ENCODE data around the gene ARF4. TPM values are rescaled to one million over a fixed set of nuclear protein-coding genes. Genes with fewer than 3 reads are reported as not detected.

Gene ARF4
- total and polyA plus RNA-seq, 2 experiments from 2014 or later: 144 to 249 TPM

DNA sequence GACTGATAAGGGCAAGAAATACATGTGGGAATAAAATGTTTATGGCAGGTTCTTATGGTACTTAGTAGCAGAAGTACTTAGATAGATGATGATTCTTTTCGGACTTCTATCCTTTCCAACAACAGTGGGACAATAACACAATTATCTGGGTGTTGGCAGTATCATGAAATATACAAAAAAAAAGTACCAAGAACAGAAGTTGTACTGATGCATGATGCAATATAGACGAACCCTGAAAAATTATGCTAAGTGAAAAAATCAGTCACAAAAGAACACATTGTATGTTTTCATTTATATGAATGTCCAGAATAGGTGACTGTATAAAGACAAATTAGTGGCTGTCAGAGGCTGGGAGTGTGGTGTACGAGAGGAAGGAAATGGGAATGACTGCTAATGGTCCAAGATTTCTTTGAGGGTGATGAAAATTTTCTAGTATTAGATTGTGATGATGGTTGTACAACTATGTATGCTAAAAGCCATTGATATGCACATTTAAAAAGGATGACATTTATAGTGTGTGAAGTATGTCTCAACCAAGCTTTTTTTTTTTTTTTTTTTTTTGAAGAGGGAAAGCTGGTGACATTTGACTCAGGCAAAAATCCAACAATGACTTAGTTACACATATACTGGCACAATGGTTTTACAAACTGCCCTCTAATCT, 21.0 kb downstream of the ARF4 start:
- no peaks in the 10 kb centered on the region for H3K27me3 Mint-ChIP-seq (ENCODE audit: insufficient read depth, low read depth, poor library complexity)
- no peaks in the 10 kb centered on the region for H3K4me1 ChIP-seq (ENCODE audit: insufficient read depth)
- no peaks in the 10 kb centered on the region for H3K9me3 Mint-ChIP-seq
- no peak overlapping the region for H3K27ac ChIP-seq (ENCODE audit: low read depth)
- DNase-seq (ENCODE audit: low spot score): no peak
- no peak overlapping the region for H3K4me3 ChIP-seq
- no peak overlapping the region for H3K4me2 ChIP-seq
- peaks cover 88% of the 10 kb centered on the region for H3K36me3 Mint-ChIP-seq (ENCODE audit: low read depth)
- H3K4me1 Mint-ChIP-seq: no peaks in the 10 kb centered on the region
- H3K27me3 ChIP-seq (ENCODE audit: insufficient read depth): no peaks in the 10 kb centered on the region
- H3K9me2 ChIP-seq (ENCODE audit: insufficient read depth): no peaks in the 10 kb centered on the region
- no peak overlapping the region; the same call in 1 of the 2 replicates for H3K27ac Mint-ChIP-seq
- ATAC-seq: no peak
- H2AFZ ChIP-seq: no peak overlapping the region
- H3K4me3 Mint-ChIP-seq: no peak overlapping the region
- peaks cover 53% of the 10 kb centered on the region for H3K79me2 ChIP-seq (replicated peaks; ENCODE audit: insufficient read depth)
- no peaks in the 10 kb centered on the region; the same call in 1 of the 2 replicates for H3F3A ChIP-seq (replicated peaks; ENCODE audit: low read depth)
- TF ChIP-seq ZNF331 (CRISPR knock-in tag; IDR thresholded peaks at IDR 0.05; ENCODE audit: low read depth) (no peak), POLR2AphosphoS5 (IDR thresholded peaks at IDR 0.05; ENCODE audit: low read depth) (no peak), EZH2 (IDR thresholded peaks at IDR 0.05; ENCODE audit: low read depth, unreplicated experiment) (no peak), ZNF114 (CRISPR knock-in tag; IDR thresholded peaks at IDR 0.05) (no peak), NANOG (IDR thresholded peaks at IDR 0.05; ENCODE audit: borderline replicate concordance) (no peak), STAT1 (IDR thresholded peaks at IDR 0.05; ENCODE audit: unreplicated experiment) (no peak), EZH2phosphoT487 (IDR thresholded peaks at IDR 0.05; ENCODE audit: unreplicated experiment) (no peak), JUNB (IDR thresholded peaks at IDR 0.05; ENCODE audit: unreplicated experiment) (no peak), CREB1 (CRISPR knock-in tag; IDR thresholded peaks at IDR 0.05; ENCODE audit: low read depth) (no peak)
- TF ChIP-seq, protein P1, sequence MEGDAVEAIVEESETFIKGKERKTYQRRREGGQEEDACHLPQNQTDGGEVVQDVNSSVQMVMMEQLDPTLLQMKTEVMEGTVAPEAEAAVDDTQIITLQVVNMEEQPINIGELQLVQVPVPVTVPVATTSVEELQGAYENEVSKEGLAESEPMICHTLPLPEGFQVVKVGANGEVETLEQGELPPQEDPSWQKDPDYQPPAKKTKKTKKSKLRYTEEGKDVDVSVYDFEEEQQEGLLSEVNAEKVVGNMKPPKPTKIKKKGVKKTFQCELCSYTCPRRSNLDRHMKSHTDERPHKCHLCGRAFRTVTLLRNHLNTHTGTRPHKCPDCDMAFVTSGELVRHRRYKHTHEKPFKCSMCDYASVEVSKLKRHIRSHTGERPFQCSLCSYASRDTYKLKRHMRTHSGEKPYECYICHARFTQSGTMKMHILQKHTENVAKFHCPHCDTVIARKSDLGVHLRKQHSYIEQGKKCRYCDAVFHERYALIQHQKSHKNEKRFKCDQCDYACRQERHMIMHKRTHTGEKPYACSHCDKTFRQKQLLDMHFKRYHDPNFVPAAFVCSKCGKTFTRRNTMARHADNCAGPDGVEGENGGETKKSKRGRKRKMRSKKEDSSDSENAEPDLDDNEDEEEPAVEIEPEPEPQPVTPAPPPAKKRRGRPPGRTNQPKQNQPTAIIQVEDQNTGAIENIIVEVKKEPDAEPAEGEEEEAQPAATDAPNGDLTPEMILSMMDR (conservative IDR thresholded peaks at IDR 0.05; ENCODE audit: low read depth in 2 of 2): no peak
- TF ChIP-seq, protein P2, sequence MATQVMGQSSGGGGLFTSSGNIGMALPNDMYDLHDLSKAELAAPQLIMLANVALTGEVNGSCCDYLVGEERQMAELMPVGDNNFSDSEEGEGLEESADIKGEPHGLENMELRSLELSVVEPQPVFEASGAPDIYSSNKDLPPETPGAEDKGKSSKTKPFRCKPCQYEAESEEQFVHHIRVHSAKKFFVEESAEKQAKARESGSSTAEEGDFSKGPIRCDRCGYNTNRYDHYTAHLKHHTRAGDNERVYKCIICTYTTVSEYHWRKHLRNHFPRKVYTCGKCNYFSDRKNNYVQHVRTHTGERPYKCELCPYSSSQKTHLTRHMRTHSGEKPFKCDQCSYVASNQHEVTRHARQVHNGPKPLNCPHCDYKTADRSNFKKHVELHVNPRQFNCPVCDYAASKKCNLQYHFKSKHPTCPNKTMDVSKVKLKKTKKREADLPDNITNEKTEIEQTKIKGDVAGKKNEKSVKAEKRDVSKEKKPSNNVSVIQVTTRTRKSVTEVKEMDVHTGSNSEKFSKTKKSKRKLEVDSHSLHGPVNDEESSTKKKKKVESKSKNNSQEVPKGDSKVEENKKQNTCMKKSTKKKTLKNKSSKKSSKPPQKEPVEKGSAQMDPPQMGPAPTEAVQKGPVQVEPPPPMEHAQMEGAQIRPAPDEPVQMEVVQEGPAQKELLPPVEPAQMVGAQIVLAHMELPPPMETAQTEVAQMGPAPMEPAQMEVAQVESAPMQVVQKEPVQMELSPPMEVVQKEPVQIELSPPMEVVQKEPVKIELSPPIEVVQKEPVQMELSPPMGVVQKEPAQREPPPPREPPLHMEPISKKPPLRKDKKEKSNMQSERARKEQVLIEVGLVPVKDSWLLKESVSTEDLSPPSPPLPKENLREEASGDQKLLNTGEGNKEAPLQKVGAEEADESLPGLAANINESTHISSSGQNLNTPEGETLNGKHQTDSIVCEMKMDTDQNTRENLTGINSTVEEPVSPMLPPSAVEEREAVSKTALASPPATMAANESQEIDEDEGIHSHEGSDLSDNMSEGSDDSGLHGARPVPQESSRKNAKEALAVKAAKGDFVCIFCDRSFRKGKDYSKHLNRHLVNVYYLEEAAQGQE (IDR thresholded peaks at IDR 0.05; ENCODE audit: unreplicated experiment): no peak
- TF ChIP-seq, protein P3, sequence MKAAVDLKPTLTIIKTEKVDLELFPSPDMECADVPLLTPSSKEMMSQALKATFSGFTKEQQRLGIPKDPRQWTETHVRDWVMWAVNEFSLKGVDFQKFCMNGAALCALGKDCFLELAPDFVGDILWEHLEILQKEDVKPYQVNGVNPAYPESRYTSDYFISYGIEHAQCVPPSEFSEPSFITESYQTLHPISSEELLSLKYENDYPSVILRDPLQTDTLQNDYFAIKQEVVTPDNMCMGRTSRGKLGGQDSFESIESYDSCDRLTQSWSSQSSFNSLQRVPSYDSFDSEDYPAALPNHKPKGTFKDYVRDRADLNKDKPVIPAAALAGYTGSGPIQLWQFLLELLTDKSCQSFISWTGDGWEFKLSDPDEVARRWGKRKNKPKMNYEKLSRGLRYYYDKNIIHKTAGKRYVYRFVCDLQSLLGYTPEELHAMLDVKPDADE (IDR thresholded peaks at IDR 0.05): no peak
- TF ChIP-seq, protein P4, sequence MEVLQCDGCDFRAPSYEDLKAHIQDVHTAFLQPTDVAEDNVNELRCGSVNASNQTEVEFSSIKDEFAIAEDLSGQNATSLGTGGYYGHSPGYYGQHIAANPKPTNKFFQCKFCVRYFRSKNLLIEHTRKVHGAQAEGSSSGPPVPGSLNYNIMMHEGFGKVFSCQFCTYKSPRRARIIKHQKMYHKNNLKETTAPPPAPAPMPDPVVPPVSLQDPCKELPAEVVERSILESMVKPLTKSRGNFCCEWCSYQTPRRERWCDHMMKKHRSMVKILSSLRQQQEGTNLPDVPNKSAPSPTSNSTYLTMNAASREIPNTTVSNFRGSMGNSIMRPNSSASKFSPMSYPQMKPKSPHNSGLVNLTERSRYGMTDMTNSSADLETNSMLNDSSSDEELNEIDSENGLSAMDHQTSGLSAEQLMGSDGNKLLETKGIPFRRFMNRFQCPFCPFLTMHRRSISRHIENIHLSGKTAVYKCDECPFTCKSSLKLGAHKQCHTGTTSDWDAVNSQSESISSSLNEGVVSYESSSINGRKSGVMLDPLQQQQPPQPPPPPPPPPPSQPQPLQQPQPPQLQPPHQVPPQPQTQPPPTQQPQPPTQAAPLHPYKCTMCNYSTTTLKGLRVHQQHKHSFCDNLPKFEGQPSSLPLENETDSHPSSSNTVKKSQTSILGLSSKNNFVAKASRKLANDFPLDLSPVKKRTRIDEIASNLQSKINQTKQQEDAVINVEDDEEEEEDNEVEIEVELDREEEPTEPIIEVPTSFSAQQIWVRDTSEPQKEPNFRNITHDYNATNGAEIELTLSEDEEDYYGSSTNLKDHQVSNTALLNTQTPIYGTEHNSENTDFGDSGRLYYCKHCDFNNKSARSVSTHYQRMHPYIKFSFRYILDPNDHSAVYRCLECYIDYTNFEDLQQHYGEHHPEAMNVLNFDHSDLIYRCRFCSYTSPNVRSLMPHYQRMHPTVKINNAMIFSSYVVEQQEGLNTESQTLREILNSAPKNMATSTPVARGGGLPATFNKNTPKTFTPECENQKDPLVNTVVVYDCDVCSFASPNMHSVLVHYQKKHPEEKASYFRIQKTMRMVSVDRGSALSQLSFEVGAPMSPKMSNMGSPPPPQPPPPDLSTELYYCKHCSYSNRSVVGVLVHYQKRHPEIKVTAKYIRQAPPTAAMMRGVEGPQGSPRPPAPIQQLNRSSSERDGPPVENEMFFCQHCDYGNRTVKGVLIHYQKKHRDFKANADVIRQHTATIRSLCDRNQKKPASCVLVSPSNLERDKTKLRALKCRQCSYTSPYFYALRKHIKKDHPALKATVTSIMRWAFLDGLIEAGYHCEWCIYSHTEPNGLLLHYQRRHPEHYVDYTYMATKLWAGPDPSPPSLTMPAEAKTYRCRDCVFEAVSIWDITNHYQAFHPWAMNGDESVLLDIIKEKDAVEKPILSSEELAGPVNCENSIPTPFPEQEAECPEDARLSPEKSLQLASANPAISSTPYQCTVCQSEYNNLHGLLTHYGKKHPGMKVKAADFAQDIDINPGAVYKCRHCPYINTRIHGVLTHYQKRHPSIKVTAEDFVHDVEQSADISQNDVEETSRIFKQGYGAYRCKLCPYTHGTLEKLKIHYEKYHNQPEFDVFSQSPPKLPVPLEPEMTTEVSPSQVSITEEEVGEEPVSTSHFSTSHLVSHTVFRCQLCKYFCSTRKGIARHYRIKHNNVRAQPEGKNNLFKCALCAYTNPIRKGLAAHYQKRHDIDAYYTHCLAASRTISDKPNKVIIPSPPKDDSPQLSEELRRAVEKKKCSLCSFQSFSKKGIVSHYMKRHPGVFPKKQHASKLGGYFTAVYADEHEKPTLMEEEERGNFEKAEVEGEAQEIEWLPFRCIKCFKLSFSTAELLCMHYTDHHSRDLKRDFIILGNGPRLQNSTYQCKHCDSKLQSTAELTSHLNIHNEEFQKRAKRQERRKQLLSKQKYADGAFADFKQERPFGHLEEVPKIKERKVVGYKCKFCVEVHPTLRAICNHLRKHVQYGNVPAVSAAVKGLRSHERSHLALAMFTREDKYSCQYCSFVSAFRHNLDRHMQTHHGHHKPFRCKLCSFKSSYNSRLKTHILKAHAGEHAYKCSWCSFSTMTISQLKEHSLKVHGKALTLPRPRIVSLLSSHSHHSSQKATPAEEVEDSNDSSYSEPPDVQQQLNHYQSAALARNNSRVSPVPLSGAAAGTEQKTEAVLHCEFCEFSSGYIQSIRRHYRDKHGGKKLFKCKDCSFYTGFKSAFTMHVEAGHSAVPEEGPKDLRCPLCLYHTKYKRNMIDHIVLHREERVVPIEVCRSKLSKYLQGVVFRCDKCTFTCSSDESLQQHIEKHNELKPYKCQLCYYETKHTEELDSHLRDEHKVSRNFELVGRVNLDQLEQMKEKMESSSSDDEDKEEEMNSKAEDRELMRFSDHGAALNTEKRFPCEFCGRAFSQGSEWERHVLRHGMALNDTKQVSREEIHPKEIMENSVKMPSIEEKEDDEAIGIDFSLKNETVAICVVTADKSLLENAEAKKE (CRISPR knock-in tag; IDR thresholded peaks at IDR 0.05): no peak
- peaks cover 53% of the 10 kb centered on the region for H4K20me1 ChIP-seq (replicated peaks; ENCODE audit: insufficient read depth)
- peaks cover 74% of the 10 kb centered on the region for H3K36me3 ChIP-seq (ENCODE audit: insufficient read depth)

Measured in GM23338 (cell line).